Femur (tissue), 1 donor: Measurements from ENCODE around the gene TUBA4A.
A peak's percentile ranks its signal among the peaks of the same experiment; 100 is the strongest.

Experiments used
- DNase-seq: peaks from one replicate; pipeline ENCODE4 v3.0.0-alpha.2; 2017

TUBA4A gene

DNA sequence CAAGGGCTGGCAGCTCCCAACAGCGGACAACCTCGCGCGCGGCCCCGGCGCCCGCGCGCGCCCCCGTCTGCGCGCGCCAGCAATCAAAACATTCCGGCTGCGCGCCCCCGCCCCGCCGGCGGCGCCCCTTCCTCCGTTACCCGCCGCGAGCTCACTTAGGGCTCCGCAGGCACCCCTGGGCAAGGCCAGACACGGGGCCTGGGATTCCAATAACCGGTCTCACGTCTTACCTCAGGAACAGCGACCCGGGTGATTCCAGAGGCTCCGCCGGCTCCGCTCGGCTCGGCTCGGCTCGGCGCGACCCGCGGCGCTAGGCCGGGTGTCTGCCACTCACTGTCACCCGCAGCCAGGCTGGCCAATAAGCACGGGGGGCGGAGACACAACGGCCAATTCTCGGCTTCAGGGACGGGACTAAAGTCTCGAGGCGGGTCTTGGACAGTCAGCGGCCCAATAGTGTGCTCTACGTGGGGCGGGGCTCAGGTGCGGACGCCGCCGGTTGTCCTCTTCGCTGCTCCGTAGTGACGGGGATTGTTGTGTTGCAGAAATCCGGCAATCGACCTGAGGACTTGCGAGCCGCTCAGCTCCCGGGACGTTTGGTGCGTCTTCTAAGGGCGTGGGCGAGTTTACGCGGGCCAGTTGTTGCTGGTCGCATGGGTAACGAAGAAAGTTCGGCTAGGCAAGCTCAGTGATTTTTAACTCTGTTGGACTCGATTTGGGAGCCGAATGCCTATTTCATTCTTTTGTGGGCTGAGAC is 24.2 kb downstream of the TUBA4A start, which contains the start of the genes ANKZF1 and ATG9A:
TSS of gene ANKZF1 (plus strand) at position 502 of the 754 bp plus-strand sequence. CDS start 452 bp downstream, outside the sequence.
TSS of gene ATG9A (minus strand) at position 332 of the 754 bp plus-strand sequence. CDS start 1,612 bp downstream, outside the sequence.
- peak; percentile 99 for DNase-seq

GRCh38 chr2:219228911-219229304 is 24.8 kb downstream of the TUBA4A start:
- DNase-seq = no peak

- no peak for DNase-seq
Observed at GRCh38 chr2:219228041-219228910, 25.4 kb downstream of the TUBA4A start.

DNA sequence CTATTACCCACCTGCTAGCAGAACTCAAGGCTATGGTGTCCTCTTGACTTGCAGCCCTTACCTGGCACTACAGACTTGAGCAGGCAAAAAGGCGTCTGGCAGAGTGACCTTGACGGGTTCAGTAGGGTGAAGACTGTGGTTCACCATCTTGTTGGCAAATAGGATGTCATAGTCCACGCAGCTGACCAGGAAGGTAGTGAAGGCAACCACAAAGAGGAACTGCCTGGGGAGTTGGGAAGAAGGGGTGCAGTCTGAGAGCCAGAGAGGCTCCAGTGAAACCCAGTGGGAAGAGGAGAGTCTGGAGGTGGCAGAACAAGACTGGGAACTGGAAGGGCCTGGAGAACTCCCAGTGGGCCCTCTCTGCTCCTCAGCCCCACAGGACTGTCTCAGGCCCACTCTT is 28.4 kb downstream of the TUBA4A start:
- DNase-seq = no peak

DNA sequence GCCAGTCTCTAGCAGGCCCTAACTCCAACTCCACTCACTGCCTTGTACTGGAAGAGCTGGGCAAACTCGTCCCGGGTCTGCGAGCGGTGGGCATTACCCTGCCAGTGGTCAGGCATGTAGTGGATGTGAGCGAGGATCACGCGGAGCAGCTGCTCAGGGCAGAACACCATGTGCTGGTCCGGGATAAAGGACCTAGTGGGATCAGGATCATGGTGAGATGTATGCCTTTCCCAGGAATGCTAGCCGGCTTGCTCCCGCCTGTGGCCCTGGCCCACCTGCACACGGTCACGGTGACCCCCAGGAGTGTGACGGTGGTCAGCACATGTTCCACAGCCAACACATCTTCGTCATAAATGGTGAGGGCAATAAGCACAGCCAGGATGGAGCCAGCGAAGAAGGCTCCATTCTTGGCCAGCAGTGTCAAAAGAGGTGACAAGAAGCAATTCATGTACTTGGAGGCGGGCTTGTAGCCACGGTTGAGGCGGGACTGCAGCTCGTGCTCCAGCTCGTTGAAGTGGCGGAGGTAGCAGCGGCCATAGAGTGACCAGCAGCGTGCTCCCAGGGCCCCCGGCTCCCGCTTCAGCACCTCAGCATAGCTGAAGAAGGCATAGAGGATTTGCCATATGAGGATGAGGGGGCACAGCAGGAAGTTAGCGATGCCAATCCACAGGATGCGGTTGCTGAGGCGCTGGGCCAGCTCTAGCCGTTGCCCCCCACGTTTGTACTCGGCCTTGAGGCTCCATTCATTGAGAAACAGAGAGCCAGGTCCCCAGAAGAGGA is 29.7 kb downstream of the TUBA4A start:
- no peak for DNase-seq

DNA sequence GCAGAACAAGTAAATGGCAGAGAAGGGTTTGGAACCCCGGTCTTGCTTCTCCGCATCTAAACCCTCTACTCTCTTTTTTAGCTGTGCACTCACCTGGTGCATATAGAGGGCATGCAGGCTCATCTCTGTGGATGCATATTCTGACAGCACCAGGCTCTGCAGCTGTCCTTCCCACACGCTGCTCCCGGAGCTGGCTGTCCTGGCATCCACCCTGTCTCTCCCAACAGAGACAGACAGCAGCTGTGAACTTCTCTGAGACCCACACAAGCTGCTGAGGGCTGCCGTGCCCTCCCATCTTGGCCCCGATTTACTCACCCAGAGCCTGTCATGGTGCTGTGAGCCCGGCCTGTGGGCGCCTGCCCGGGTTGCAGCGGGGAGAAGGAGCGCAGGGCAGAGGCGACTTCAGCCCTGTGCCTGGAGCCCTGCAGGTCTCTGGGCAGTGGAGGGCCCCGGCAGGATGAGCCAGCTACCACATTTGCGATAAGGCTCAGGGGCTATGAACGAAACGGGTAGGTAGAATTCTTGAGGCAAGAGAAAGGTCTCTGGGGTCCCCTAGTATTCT is 31.7 kb downstream of the TUBA4A start:
- DNase-seq = no peak

GRCh38 chr2:219220652-219221402 is 32.9 kb downstream of the TUBA4A start:
- DNase-seq = no peak

GRCh38 chr2:219219784-219220532 is 33.8 kb downstream of the TUBA4A start:
- DNase-seq = no peak

DNA sequence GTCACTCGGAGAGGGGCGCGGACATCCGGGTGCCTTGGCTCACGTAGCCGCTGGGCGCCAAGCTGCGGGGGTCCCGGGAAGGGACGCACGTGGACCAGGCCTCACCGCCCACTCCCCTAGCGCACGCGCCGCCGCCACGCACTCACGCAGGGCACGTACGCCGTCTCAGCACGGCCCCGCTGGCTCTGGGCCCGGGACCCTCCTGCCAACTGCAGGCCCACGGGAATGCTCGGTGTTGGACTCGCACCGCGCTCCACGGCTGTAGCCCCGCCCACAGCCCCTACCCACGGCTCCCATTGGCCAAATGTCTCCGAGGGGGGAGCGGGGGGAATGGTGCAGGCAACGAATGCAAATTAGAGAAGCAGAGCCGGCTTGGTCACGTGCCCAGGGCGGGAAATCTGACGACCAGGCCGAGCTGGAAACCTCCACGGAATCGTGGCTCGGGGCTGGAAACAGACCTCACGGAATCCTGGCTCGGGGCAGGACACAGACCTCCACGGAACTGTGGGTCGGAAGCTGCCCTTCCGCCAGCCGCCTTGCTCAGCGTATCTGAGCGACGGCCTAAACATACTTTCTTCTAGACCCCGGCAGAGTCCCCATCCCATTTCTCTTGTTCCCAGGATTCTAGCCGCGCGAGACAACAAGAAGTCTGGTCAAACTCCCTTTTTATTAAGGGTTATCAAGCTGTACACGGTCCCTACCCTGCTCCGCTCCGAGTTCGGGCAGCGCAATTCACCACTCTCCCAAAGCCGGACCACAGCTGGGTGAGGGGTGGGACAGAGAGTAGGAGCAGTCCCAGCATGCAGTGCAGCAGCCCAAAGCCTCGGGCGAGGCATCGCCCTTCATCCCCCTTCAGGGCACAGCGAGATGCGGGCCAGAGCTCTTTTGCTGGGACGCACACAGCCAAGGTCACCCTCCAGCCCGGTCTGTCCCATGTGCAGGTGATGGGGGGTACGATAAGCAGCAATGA is 34.7 kb downstream of the TUBA4A start, which contains the start of gene ABCB6:
TSS of gene ABCB6 (minus strand) at position 227 of the 970 bp plus-strand sequence. CDS start 285 bp downstream, outside the sequence.
- DNase-seq = peak; percentile 99

- peak; percentile 90 for DNase-seq
Observed at GRCh38 chr2:219218217-219218731, 35.4 kb downstream of the TUBA4A start.

GRCh38 chr2:219216535-219216915 is 37.2 kb downstream of the TUBA4A start:
- no peak for DNase-seq

GRCh38 chr2:219215871-219216534 is 37.7 kb downstream of the TUBA4A start:
- no peak for DNase-seq

DNA sequence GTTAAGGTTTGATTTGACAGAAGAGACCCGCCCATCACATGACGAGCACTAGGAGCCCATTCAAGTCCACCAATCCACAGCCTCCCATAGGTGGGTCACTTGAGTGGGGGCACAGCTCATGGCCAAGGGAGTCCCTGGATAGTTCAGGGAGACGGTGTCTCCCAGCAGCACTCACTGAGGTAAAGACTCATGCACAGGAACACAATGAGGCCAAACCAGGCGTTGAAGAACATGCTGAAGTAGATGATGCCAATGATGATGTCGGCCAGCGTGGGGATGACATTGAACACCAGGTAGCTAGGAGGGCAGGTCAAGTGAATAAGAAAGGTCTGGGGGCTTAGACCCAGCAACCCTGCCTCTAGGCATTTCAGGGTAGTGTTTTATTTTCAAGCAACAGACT is 38.9 kb downstream of the TUBA4A start:
- no peak for DNase-seq

GRCh38 chr2:219214141-219214540 is 39.6 kb downstream of the TUBA4A start:
- DNase-seq = no peak

DNA sequence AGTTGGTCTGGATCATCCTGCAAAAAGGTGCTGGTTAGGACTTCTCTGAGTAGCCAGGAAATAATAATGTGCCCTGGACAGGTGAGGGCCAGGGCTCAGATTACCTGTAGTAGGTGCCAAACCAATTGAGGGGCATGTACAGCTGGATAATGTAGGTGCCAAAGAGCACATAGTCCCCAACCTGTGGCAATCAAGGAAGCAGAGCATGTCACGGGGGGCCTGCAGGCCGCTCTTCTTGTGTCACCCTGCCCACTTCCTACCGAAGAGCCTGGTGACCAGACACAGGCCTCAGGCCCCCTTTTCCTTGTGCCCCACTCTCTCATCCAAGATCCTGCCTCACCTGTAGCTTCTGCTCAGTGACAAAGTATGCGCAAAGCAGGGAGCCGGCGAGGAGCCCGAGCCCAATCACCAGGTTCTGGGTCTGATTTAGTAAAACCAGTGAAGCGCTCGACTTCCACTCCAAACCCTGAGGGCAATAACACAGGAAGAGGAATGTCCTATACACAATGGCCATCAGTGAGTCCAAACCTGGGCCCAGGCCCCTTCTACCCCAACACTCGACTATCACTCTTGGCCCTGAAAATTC is 40.1 kb downstream of the TUBA4A start:
- DNase-seq = no peak

GRCh38 chr2:219213026-219213415 is 40.7 kb downstream of the TUBA4A start:
- no peak for DNase-seq

DNA sequence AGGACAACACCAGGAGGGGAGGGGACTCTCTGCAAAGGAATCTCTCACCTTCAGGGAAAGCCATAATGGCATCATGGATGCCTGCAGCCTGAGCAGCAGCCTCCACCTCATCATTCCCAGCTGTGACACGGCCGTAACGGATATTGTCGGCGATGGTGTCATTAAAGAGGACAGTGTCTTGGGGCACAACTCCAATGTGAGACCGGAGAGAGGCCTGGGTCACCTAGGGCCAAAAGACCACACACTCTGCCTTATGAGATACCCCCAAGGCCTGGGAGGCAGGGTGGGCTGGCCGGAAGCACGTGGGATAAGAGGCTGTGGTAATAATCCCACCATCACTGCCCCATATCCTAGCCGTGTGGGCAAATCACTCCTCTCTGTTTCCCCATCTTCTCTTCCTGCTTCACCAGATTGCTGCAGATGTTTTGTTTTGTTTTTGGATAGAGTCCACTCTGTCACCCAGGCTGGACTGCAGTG is 42.8 kb downstream of the TUBA4A start:
- no peak for DNase-seq

- DNase-seq = peak; percentile 19
Observed at GRCh38 chr2:219210196-219210885, 43.4 kb downstream of the TUBA4A start.
